Inferior parietal cortex (tissue), 1 donor: Measurements from ENCODE around the gene FBXO44.
"Not testable (repeated sequence)": the region's sequence is repeated elsewhere in the genome, so short reads cannot be mapped to it uniquely, and the experiment has no call there.

Source experiments
- DNase-seq: peaks from one replicate; pipeline ENCODE4 v3.0.0-alpha.2; 2016; ENCODE audit errors: extremely low spot score

The FBXO44 gene

GRCh38 chr1:11654137-11654938, at the start of gene FBXO44, which contains the start of gene FBXO2:
TSS of gene FBXO44 (plus strand) at chr1:11654877. CDS start at chr1:11655836, 959 bp downstream.
TSS of gene FBXO2 (minus strand) at chr1:11654429. CDS start at chr1:11654340, 89 bp downstream.
- DNase-seq: no peak

GRCh38 chr1:11606775-11607174, 47.9 kb upstream of the FBXO44 start:
- DNase-seq: no peak

- not testable (repeated sequence) for DNase-seq
Measured at GRCh38 chr1:11608596-11609130, 46.0 kb upstream of the FBXO44 start.

GRCh38 chr1:11609378-11609777, 45.3 kb upstream of the FBXO44 start:
- DNase-seq: not testable (repeated sequence)

GRCh38 chr1:11610629-11611180, 44.0 kb upstream of the FBXO44 start:
- no peak for DNase-seq

DNA sequence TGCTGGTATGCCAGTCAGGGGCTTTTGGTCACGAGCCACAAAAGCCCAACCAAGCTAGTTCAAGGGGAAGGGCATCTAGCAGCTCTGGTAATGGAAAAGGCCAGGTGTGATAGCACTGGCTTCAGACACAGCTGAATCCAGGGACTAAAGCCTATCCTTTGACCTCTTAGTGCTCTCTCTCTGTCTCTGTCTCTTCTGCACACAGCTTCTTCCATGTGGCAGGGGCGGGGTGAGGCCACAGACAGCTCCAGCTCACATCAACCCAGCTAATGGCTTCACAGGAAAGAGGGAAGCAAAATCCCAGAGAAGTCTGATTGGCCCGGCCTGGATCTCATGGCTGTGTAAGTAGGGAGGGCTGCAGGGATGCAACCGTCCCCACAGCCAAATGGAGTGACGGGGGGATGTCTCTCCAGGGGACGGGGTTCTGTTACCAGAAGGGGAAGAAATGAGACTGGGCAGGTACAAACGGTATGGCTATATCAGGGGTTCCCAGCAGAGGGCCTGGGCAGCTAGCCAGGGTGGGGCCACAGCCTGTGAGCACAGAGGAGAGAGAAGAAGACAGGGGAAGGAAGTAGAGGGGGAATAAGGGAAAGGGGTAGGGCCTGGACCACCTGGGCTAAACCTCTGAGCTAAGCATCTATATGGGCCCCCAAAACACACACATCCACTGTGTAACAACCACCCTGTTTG, 42.9 kb upstream of the FBXO44 start:
- no peak for DNase-seq

GRCh38 chr1:11613347-11613746, 41.3 kb upstream of the FBXO44 start:
- DNase-seq: no peak

DNA sequence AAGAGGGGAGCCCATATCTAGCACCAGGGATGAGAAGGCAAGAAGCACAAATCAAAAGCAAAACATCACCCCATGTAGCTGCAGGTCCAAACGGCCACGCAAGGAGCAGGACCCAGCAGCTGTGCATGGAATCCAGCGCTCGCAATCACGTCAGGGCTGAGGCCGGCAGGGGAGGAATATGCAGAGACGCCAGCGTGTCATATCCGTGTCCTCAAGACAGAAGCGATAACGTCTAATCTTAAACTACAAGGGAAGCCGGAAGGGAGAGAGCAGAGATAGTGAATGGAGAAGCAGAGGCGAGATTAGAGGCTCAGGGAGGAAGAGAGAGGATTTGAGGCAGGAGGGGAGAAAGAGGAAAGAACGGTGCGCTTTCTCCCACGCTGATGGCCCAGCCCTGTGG, 39.6 kb upstream of the FBXO44 start:
- no peak for DNase-seq

- DNase-seq: no peak
Measured at GRCh38 chr1:11616766-11617165, 37.9 kb upstream of the FBXO44 start.

DNA sequence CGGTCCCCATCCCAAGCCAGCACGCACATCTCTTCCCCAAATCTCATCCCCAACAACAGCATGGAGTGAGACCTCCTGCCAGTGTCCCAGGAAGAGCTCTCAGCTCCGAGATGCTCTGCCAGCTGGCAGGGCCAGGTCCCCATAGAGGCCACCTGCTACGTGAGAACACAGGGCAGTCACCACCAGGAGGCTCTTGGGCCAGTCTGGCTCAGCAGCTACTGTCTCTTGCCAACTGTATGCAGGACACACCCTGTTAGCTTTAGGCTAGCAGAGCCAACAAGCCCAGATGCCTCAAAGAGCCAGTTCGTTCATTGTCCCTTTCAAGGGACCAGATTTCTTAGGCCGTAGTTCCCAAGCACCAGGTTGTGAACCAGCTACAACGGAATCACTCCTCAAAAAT, 37.4 kb upstream of the FBXO44 start:
- no peak for DNase-seq

- DNase-seq: no peak
Measured at GRCh38 chr1:11617741-11618140, 36.9 kb upstream of the FBXO44 start.

DNA sequence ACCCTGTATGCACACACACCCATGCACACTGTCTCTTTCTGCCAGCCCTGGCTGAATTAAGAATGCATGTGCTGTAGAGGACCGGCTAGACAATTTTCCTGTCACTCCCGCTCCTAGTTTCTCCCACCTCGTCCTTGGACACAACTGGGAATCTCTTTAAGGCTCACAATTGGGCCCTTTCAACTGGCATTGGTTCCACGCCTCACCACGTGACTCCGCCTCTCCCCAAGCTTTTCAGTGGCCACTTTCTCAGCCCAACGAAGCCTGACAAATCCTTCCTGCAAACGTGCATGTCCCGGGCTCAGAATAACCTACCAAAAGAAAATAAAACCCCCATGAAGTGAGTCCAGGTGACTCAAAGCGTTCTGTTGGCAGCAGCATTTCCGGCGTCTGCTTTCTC, 34.3 kb upstream of the FBXO44 start:
- DNase-seq: no peak

- DNase-seq: no peak
Measured at GRCh38 chr1:11620924-11621323, 33.8 kb upstream of the FBXO44 start.

GRCh38 chr1:11622398-11622797, 32.3 kb upstream of the FBXO44 start:
- no peak for DNase-seq

- DNase-seq: no peak
Measured at GRCh38 chr1:11623702-11624101, 31.0 kb upstream of the FBXO44 start.

DNA sequence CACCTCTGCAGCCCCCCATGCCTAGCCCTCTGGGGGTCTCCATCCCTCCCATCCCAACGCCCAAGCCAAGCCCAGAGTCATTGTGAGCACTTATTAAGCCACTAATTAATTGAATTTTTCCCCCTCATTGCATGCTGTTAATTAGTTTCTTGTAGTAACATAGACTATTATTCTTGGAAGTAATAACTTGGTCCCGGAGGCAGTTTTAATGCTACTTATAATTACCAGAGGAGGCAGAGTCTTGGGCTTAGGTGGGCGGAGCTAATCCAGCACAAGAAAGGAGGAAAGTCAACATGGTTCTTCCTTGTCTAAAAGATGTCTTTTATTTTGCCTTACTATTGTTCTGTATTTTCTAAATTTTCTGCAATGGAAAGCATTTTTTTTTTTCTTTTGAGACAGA, 28.1 kb upstream of the FBXO44 start:
- no peak for DNase-seq

DNA sequence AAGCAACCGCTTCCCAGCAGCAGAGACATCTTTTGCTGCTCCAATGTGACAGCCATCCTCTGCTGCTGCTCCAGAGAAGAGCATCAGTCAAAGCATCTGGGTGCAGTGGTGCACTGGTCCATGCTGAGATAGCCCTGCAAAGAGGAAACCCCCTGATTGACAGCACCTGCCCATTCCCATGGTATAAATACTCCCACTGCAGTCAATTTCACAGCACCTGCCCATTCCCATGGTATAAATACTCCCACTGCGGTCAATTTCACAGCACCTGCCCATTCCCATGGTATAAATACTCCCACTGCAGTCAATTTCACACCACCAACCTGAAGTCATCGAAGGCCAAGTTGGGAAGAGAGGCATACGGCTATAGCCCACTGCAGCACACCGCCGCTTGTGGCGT, 25.9 kb upstream of the FBXO44 start:
- no peak for DNase-seq

GRCh38 chr1:11629184-11630016, 25.3 kb upstream of the FBXO44 start:
- no peak for DNase-seq

DNA sequence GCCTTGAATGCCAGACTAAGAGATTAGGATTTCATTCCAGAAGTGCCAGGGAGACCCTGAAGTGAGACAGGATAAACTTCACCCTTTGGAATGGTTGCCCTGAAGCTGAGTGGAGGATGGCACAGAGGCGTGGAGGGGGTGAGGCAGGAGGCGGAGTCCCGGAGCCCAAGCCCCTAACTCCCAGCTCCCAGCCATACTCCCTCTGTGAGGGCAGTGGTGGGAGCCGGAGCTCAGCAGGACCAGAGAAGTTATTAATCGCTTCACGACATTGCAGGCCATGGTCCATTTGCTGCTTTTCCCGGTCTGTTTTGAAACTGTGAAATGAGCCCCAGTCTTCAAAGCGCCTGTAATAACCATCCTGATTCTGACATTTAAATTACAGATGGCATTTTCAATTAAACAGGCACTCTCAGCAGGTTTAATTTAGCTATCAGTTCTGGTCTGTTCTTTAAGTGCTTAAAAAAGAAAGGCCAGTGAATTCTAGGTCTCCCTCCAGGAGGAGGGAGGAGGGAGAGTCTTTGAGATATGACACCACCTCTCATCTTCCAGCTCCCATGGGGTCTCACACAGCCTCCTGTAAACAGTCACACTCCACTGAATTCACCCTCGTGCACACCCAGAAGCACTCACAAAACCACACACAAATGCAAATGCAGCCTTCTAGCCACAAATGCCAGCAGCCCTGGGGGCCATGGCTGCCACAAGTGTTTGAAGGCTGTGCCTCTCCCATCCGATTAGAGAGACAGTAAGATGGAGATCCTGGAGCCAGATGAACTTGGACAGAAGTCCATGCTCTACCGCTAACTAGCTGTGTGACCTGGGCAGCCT, 20.1 kb upstream of the FBXO44 start:
- DNase-seq: no peak

DNA sequence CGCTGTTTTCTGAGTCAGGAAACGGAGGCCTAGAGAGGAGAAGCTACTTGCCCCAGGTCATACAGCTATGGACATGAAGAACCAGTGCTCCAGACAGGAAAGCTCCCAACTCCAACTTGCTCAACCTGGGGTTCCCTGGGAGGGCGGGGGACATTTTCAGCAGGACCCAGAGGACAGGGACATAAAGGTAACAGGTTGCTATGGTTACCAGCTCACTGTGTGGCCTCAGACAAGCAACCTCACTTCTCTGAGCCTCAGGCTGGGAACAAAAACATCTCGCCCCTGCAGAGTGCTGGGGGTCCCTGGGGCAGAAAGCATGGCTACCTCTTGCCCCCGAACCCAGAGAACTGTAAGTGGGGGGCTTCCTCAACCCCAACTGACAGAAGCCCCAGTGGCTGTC, 16.6 kb upstream of the FBXO44 start:
- no peak for DNase-seq

DNA sequence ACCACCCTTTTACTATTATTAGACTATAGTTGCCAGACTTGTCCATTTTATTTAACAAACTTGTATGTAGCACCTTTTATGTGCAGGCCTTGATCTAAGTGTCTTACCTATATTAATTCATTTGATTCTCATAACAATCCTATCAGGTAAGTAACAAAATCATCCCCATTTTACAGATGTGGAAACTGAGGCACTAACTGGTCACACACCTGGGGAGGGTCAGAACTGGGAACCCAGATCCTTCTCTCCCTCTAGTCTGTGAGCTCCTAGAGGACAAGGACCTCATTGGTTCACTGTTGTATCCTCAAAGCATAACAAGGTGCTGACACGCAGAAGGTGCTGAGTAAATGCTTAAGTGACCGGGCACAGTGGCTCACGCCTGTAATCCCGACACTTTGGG, 15.3 kb upstream of the FBXO44 start:
- DNase-seq: no peak
